BE2C (cell line): ENCODE data around the gene CDC6.

ENCODE experiments used
- DNase-seq: peaks from one replicate; pipeline ENCODE4 v3.0.0-alpha.2; 2020
- H3K27me3 ChIP-seq: fragments of 250-450 bp; sonication (Bioruptor Pico); 2 replicates; pipeline ENCODE4 v1.5.1; 2020; ENCODE audit warnings: mild to moderate bottlenecking
- H3K36me3 ChIP-seq: fragments of 250-450 bp; sonication (Bioruptor Pico); 2 replicates; pipeline ENCODE4 v1.5.1; 2020; ENCODE audit warnings: mild to moderate bottlenecking
- H3K4me1 ChIP-seq: fragments of 250-450 bp; sonication (Bioruptor Pico); 2 replicates; pipeline ENCODE4 v1.5.1; 2020
- H3K4me3 ChIP-seq: 2 replicates; pipeline ENCODE4 v1.5.1; 2011; ENCODE audit warnings: low read depth, low read length
- H3K9me3 ChIP-seq: fragments of 250-450 bp; sonication (Bioruptor Pico); 2 replicates; pipeline ENCODE4 v1.5.1; 2020
- CTCF ChIP-seq: IDR thresholded peaks from 2 replicates; pipeline ENCODE4 v1.5.1; 2012; ENCODE audit warnings: mild to moderate bottlenecking, low read depth, low read length

Gene CDC6

GRCh38 chr17:40315678-40316570, 28.2 kb downstream of the CDC6 start:
- TF ChIP-seq CTCF = no peak
- Histone ChIP-seq H3K9me3 (no peaks in the 10 kb centered on the region), H3K36me3 (peaks cover 3% of the 10 kb centered on the region; the same call in 1 of the 2 replicates), H3K27me3 (no peaks in the 10 kb centered on the region), H3K4me3 (peak overlapping the region; percentile 50; the same call in 1 of the 2 replicates), H3K4me1 (peaks cover 60% of the 10 kb centered on the region)
- DNase-seq = no peak

GRCh38 chr17:40316571-40317344, 29.1 kb downstream of the CDC6 start:
- Histone ChIP-seq H3K4me3 (peak overlapping the region; percentile 50), H3K4me1 (peaks cover 58% of the 10 kb centered on the region), H3K27me3 (no peaks in the 10 kb centered on the region), H3K36me3 (peaks cover 3% of the 10 kb centered on the region; the same call in 1 of the 2 replicates), H3K9me3 (no peaks in the 10 kb centered on the region)
- TF ChIP-seq CTCF = no peak
- peak; percentile 70 for DNase-seq

- Histone ChIP-seq H3K4me1 (peaks cover 58% of the 10 kb centered on the region), H3K27me3 (no peaks in the 10 kb centered on the region)
- DNase-seq = peak; percentile 73
These were observed 29.7 kb downstream of the CDC6 start for GRCh38 chr17:40317345-40317873.

GRCh38 chr17:40317880-40318829, 30.5 kb downstream of the CDC6 start:
- TF ChIP-seq CTCF = no peak
- Histone ChIP-seq H3K9me3 (no peaks in the 10 kb centered on the region), H3K36me3 (peaks cover 3% of the 10 kb centered on the region), H3K27me3 (no peaks in the 10 kb centered on the region), H3K4me3 (peak overlapping the region; percentile 97), H3K4me1 (peaks cover 58% of the 10 kb centered on the region)
- DNase-seq = peak; percentile 96

More at GRCh38 chr17:40317345-40317873, 29.7 kb downstream of the CDC6 start:
- peaks cover 3% of the 10 kb centered on the region for H3K36me3 ChIP-seq
- peak; percentile 67 for TF ChIP-seq CTCF
- H3K9me3 ChIP-seq = no peaks in the 10 kb centered on the region
- peak overlapping the region; percentile 97 for H3K4me3 ChIP-seq

GRCh38 chr17:40318830-40319391, 31.2 kb downstream of the CDC6 start:
- H3K4me1 ChIP-seq = peaks cover 54% of the 10 kb centered on the region
- H3K9me3 ChIP-seq = no peaks in the 10 kb centered on the region
- TF ChIP-seq CTCF = no peak
- H3K27me3 ChIP-seq = no peaks in the 10 kb centered on the region
- peaks cover 3% of the 10 kb centered on the region for H3K36me3 ChIP-seq
- no peak for DNase-seq
- H3K4me3 ChIP-seq = peak overlapping the region; percentile 97
